Suprapubic skin (tissue), 3 donors: ENCODE results near the gene FCGR1A.
"Not testable (repeated sequence)": the region's sequence is repeated elsewhere in the genome, so short reads cannot be mapped to it uniquely, and the experiment has no call there.

Experiments
- POLR2A ChIP-seq, 2 donors: fragments of 450-650 bp; IDR thresholded peaks; one replicate each; pipeline ENCODE4 v1.6.1; 2017; ENCODE audit warnings: antibody characterized with exemption in 2 of 2, mild to moderate bottlenecking in 2 of 2, moderate library complexity in 2 of 2
- TF ChIP-seq, protein P1 (sequence below), 2 donors: fragments of 200-600 bp in 1 of 2; fragments of 450-650 bp in 1 of 2; sonication (generic) in 1 of 2; IDR thresholded peaks; one replicate each; pipeline ENCODE4 v1.5.1; 2016 to 2019; ENCODE audit warnings: antibody characterized with exemption in 2 of 2, mild to moderate bottlenecking in 1 of 2, moderate library complexity in 1 of 2

DNA sequence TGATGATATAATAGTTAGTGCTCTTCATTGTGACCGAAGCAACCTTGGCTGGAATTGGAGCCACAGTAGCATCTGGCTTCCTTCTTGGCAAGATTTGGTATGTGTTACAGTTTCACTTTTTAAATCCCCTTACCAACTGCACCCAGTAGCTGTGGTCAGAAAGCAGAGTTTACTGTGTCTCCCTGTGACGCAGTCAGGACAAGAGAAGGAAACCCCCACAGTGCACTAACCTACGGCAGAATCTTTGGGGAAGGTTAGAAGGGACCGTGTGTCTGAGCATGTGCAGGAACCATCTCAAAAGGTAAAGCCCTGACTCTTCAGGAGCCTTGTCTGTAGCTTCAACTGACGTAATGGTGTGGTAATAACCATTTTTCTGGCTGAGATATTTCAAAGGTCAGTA is 40.6 kb upstream of the FCGR1A start:
- TF ChIP-seq POLR2A (IDR thresholded peaks at IDR 0.05) = not testable (repeated sequence)
- TF ChIP-seq, protein P1, sequence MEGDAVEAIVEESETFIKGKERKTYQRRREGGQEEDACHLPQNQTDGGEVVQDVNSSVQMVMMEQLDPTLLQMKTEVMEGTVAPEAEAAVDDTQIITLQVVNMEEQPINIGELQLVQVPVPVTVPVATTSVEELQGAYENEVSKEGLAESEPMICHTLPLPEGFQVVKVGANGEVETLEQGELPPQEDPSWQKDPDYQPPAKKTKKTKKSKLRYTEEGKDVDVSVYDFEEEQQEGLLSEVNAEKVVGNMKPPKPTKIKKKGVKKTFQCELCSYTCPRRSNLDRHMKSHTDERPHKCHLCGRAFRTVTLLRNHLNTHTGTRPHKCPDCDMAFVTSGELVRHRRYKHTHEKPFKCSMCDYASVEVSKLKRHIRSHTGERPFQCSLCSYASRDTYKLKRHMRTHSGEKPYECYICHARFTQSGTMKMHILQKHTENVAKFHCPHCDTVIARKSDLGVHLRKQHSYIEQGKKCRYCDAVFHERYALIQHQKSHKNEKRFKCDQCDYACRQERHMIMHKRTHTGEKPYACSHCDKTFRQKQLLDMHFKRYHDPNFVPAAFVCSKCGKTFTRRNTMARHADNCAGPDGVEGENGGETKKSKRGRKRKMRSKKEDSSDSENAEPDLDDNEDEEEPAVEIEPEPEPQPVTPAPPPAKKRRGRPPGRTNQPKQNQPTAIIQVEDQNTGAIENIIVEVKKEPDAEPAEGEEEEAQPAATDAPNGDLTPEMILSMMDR (IDR thresholded peaks at IDR 0.05) = not testable (repeated sequence)
